HG03108 (cell line): ENCODE results near the gene PRUNE1.

Experiments used
- ATAC-seq: cut with Tn5 transposase; IDR thresholded peaks from one replicate; pipeline ENCODE4 v1.9.1; 2021; ENCODE audit warnings: moderate library complexity; ENCODE audit not compliant: unreplicated experiment

The PRUNE1 gene

DNA sequence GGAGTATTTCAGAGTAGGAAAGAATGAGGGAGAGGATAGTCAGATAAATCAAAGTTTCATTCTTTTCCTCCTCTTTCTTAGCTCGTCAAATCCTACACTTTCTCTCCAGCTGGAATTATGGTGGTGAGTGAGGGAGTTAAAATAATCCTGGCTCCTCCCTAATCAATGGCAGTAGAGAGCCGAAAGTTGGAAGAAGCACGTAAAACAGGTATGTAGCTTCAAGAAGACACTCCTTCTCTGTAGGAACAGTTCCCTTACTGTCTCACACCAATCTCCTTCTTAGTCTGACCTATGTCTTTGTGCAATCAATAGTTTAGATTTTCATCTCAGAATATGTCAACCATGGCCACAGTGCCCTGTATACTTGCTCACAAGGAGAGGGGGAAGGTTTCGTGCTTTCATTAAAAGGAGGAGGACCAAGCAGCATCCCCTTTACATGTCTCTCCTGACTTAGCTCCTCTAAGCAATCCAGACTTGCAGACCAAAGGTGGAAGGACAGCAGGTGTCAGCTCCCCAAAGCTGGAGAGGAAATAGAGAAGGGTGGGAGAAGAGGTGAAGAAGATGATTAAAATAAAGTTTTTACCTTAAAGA is 2.4 kb upstream of the PRUNE1 start:
- ATAC-seq, result no peak

DNA sequence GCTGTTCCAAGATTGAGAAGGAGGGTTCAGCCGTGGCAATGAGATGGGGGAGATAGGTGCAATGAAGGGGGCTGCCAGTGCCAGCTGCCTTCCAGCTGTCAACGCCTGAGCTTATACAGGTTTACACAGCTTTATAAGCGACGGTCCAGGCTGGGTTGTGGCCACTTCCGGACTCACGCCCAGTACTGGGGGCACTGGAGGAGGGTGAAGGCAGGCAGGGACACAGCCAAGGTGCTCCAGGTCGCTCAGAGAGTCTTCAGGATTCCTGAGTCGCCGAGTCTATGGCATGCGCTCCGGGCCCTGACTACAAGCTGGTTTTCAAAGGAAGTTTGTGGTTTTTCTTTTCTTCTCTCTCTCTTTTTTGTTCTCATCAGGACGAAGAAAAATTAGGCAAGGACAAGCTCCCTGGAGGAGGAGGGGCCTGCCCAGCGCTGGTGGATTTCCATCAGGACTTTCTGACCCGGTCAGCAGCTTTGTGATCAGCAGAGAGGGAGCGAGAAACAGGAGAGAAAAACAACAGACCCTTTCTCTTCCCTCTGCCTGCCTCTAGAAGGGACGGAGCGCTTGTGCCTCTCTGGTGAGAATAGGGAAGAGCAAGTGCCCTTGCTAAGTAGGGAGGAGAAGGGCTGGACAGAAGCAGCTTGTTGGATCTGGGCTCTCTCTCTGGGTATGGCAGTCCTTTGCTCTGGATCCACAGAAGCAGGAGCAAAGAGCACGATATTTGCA is 1.8 kb upstream of the PRUNE1 start, which contains the start of gene MINDY1:
MINDY1 (minus strand) TSS at position 576 of the 726 bp plus-strand sequence. CDS start 4,285 bp downstream, outside the sequence.
- ATAC-seq, result peak; percentile 49

- ATAC-seq, result no peak
These were observed 401 bp upstream of the PRUNE1 start for GRCh38 chr1:151007853-151008243.

DNA sequence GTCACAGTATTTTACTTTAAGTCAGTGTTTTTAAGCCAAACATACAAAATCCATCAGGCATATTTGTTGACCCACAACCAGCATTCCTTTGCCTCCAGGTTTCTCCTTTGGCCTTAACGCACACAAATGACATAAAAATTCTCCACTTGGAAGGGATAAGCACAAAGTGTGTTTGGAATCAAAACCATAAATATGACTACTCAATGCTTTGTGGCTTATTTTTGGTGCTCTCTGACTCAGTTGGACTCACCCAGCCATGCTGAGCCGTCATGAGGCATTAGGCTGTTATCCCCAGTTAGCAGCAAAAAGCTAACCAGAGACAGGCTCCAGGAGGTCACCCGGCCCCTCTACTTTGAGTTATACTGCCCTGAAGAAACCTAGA is 948 bp downstream of the PRUNE1 start:
- ATAC-seq, result no peak

DNA sequence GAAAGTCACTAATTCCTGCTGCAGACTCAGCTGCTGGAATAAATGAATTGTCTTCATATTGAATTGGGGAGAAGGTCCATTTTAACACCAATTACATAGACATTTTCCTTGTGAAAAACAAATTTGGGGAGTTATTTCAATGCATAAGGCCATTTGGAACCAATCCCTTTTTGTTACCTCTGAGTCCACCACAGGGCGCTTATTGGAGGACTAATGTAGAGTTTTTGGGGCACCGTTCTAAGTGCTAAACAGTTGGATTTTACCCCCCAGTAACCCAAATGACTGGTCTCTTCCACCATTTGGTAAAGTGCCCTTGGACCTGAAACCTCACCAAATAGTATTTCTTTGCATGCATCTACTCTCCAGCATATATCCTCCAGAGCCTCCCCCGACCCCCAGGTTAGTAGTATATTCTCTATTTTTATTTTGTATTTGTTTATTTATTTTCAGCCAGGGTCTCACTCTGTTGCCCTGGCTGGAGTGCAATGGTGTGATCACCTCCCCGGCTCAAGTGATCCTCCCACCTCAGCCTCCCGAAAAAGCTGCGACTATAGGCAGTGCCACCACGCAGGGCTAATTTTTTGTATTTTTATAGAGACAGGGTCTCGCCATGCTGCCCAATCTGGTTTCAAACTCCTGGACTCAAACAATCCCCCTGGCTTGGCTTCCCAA is 1.6 kb downstream of the PRUNE1 start:
- ATAC-seq, result no peak

DNA sequence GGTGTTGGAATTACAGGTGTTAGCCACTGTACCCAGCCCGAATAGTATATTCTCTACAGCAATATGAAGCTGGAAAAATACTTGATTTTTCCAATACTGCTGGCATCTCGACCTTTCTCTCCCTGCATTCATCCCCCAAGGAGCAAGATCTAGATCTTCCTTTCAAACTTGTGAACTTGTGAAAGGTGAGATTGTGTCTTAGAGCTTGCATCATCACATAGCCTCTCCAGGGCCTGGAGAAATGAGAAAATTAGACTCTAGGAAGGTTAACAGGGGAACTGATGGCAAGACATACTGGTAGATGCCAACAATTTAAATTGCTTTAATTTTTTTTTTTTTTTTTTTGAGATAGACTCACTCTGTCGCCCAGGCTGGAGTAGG is 2.1 kb downstream of the PRUNE1 start:
- ATAC-seq, result no peak

GRCh38 chr1:151011154-151011850 is 3.1 kb downstream of the PRUNE1 start:
- ATAC-seq, result no peak

- ATAC-seq, result no peak
These were observed 4.6 kb downstream of the PRUNE1 start for GRCh38 chr1:151012684-151013471.

DNA sequence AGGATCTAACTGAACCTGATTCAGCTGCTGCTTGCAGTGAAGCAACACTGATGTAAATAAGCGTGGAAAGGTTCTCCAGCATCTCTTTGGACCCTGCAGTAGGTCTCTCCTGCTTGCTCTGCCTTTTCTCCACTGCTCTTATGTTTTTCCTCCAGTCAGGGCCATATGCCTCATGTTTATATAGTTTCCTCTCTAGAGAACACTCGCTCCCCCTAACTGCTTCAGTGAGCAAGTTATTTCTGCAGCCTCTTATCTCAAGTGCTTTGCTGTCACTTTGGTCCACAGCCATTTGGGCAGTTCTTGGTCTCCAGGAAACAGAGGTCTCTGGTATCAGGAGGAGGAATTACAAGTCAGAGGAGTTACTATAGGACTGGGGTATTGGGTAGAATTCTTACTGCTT is 5.3 kb downstream of the PRUNE1 start:
- no peak for ATAC-seq

- ATAC-seq, result no peak
These were observed 16.4 kb downstream of the PRUNE1 start for GRCh38 chr1:151024540-151025146.

GRCh38 chr1:151026460-151026859 is 18.2 kb downstream of the PRUNE1 start:
- ATAC-seq, result no peak

GRCh38 chr1:151032164-151032563 is 23.9 kb downstream of the PRUNE1 start:
- ATAC-seq, result no peak

DNA sequence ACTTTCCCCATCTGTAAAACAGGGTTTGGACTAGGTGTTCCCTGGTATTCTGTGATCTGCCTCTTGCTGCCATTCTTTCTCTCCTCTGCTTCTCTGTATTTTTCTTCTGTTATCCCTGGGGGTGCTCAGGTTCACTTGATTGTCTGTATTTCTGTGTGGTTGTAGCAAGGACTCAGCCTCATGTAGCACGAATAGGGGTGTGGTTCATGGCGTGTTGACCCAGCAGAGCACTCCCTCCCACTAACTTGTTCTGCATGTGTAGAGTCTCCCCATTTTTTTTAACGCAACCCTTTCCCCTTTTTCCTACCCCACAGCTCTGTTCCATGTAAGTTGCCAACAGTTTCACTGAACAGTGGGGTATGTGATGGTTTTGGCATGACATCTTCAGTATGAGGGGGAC is 26.9 kb downstream of the PRUNE1 start:
- no peak for ATAC-seq

GRCh38 chr1:151036356-151036755 is 28.1 kb downstream of the PRUNE1 start, which contains the start of gene BNIPL:
Gene BNIPL (plus strand): TSS chr1:151036586. CDS start chr1:151036726, 140 bp downstream.
- ATAC-seq, result no peak

- no peak for ATAC-seq
These were observed 28.8 kb downstream of the PRUNE1 start for GRCh38 chr1:151037032-151037431.

GRCh38 chr1:151039521-151039920 is 31.3 kb downstream of the PRUNE1 start:
- ATAC-seq, result no peak

DNA sequence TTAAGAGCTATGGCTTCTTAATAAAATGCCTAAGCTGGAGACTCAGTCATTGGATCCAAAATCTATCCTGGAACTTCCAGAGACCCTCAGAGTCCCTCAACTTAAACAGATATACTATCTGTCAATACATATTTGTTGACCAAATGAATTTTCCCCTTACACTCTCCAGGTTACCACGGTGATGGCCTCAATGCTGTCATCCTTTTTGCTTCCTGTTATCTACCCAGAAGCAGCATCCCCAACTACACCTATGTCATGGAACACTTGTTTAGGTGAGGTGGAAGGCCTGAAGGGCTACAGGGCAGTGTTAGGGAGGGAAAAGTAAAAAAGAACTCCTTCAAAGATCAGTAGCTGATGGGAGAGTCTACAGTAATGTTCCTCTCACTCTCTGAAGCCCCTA is 34.9 kb downstream of the PRUNE1 start:
- no peak for ATAC-seq

- peak; percentile 50 for ATAC-seq
These were observed 39.3 kb downstream of the PRUNE1 start, which contains the start of gene C1orf56 for GRCh38 chr1:151047591-151047924. Gene C1orf56 (plus strand): TSS chr1:151047751. CDS start chr1:151047848, 97 bp downstream.

- peak; percentile 46 for ATAC-seq
These were observed 39.8 kb downstream of the PRUNE1 start for GRCh38 chr1:151047925-151048644.

DNA sequence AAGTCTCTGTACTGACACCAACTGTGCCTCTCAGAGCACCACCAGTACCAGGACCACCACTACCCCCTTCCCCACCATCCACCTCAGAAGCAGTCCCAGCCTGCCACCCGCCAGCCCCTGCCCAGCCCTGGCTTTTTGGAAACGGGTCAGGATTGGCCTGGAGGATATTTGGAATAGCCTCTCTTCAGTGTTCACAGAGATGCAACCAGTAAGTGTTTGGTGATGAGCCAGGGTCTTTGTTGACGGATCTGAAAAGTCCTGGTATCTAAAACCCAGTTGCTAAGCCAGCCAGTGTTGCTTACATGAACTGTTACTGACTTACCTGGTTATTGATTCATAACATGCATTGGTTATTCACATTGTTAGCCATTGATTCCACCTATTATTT is 40.4 kb downstream of the PRUNE1 start:
- ATAC-seq, result no peak
